Smooth muscle cell of the brain vasculature (primary cell): ENCODE data around the gene NDUFAF5.
"Not testable (repeated sequence)": the region's sequence is repeated elsewhere in the genome, so short reads cannot be mapped to it uniquely, and the experiment has no call there.

Experiments
- DNase-seq: peaks from one replicate; pipeline ENCODE4 v3.0.0-alpha.2; 2012; ENCODE audit warnings: low read depth, low spot score

Gene NDUFAF5

GRCh38 chr20:13784893-13785715, at the start of gene NDUFAF5, which contains the start of gene ESF1:
Gene NDUFAF5, plus strand, starts transcription at chr20:13785028. Its CDS starts 41 bp downstream, at chr20:13785069.
Gene ESF1, minus strand, starts transcription at chr20:13784919. Its CDS starts 1,779 bp downstream, at chr20:13783140.
- DNase-seq = peak; percentile 91

GRCh38 chr20:13735826-13736225, 49.0 kb upstream of the NDUFAF5 start:
- no peak for DNase-seq

- no peak for DNase-seq
These were observed 48.2 kb upstream of the NDUFAF5 start for GRCh38 chr20:13736436-13737191.

GRCh38 chr20:13738187-13738586, 46.6 kb upstream of the NDUFAF5 start:
- not testable (repeated sequence) for DNase-seq

- DNase-seq = no peak
These were observed 44.8 kb upstream of the NDUFAF5 start for GRCh38 chr20:13739731-13740649.

GRCh38 chr20:13741879-13742278, 42.9 kb upstream of the NDUFAF5 start:
- DNase-seq = no peak

- DNase-seq = no peak
These were observed 40.5 kb upstream of the NDUFAF5 start for GRCh38 chr20:13744352-13744751.

- no peak for DNase-seq
These were observed 39.0 kb upstream of the NDUFAF5 start for GRCh38 chr20:13745784-13746183.

GRCh38 chr20:13749811-13750210, 35.0 kb upstream of the NDUFAF5 start:
- no peak for DNase-seq

GRCh38 chr20:13753436-13754036, 31.3 kb upstream of the NDUFAF5 start:
- DNase-seq = no peak

- DNase-seq = no peak
These were observed 29.0 kb upstream of the NDUFAF5 start for GRCh38 chr20:13755809-13756208.

GRCh38 chr20:13756551-13756950, 28.3 kb upstream of the NDUFAF5 start:
- DNase-seq = no peak

GRCh38 chr20:13758884-13759283, 25.9 kb upstream of the NDUFAF5 start:
- no peak for DNase-seq

- not testable (repeated sequence) for DNase-seq
These were observed 24.3 kb upstream of the NDUFAF5 start for GRCh38 chr20:13760451-13760946.

GRCh38 chr20:13765299-13765698, 19.5 kb upstream of the NDUFAF5 start:
- no peak for DNase-seq

- no peak for DNase-seq
These were observed 18.9 kb upstream of the NDUFAF5 start for GRCh38 chr20:13765868-13766416.

- DNase-seq = no peak
These were observed 14.7 kb upstream of the NDUFAF5 start for GRCh38 chr20:13770141-13770540.

- DNase-seq = no peak
These were observed 12.9 kb upstream of the NDUFAF5 start for GRCh38 chr20:13771853-13772453.

- no peak for DNase-seq
These were observed 12.3 kb upstream of the NDUFAF5 start for GRCh38 chr20:13772529-13772928.

GRCh38 chr20:13775867-13776266, 9.0 kb upstream of the NDUFAF5 start:
- no peak for DNase-seq
